Activated B cell treated with CpG ODN at 0.5 μM for 24 hours (primary cell): Measurements from ENCODE around the gene TMEM82. TPM values are rescaled to one million over a fixed set of nuclear protein-coding genes. Genes with fewer than 3 reads are reported as not detected.

ENCODE experiments used
- ATAC-seq: fragments of 200-7000 bp; cut with Tn5 transposase; one replicate; pipeline ENCODE4 v1.10.0; 2021; ENCODE audit warnings: low read depth, mild to moderate bottlenecking, moderate library complexity
- CTCF ChIA-PET: fragments of 350-600 bp; sonication (Branson Sonifier 250); formaldehyde crosslinking; loops from one replicate; lab custom pipeline; 2021; ENCODE audit warnings: antibody characterized with exemption; lab: Charles Lee
- POLR2A ChIA-PET: fragments of 350-600 bp; sonication (Branson Sonifier 250); formaldehyde crosslinking; loops from one replicate; lab custom pipeline; 2021; ENCODE audit warnings: antibody characterized with exemption; lab: Charles Lee
- DNase-seq: peaks from one replicate; pipeline ENCODE4 v3.0.0; 2022
- H3K27ac Mint-ChIP-seq: one replicate; pipeline ENCODE4 v1.8.0; 2020; ENCODE audit warnings: mixed read lengths
- H3K27me3 Mint-ChIP-seq: one replicate; pipeline ENCODE4 v1.8.0; 2021; ENCODE audit warnings: mixed read lengths
- H3K36me3 Mint-ChIP-seq: one replicate; pipeline ENCODE4 v1.8.0; 2021; ENCODE audit warnings: low read depth, mixed read lengths
- H3K4me1 Mint-ChIP-seq: one replicate; pipeline ENCODE4 v1.8.0; 2021; ENCODE audit warnings: mixed read lengths
- H3K4me3 Mint-ChIP-seq: one replicate; pipeline ENCODE4 v1.8.0; 2020; ENCODE audit warnings: mild to moderate bottlenecking, mixed read lengths
- H3K9me3 Mint-ChIP-seq: one replicate; pipeline ENCODE4 v1.8.0; 2020; ENCODE audit warnings: mixed read lengths
- CTCF ChIP-seq: fragments of 200-600 bp; IDR thresholded peaks from one replicate; pipeline ENCODE4 v1.8.0; 2022; ENCODE audit warnings: antibody characterized with exemption, mild to moderate bottlenecking
- intact Hi-C: fragments of 100-400 bp; cut with micrococcal nuclease; formaldehyde crosslinking; loops from one replicate; pipeline ENCODE4 v1.15.1; 2024
- total RNA-seq: library from RNA; stranded (reverse); gene quantifications from 2 replicates; pipeline ENCODE4 v1.2.3, GENCODE V29; 2022

Gene TMEM82
- total RNA-seq, 1 donor from 2014 or later, result not detected

DNA sequence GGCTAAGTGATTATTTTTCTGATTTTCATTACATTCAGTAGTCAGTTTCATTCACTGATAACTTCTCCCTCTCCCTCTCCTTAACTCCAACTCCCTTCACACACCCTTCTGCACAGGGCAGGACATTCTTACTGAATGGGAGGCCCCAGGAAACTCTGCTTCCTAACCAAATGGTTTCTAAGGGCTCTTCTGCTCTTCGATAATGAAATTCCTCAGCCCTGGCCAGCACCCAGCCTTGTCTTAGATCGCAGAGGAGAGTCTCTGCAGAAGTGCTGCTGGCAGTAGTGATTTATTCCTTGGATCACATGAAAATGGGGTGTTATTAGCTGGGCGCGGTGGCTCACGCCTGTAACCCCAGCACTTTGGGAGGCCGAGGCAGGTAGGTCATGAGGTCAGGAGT, 41.8 kb upstream of the TMEM82 start:
- POLR2A ChIA-PET, result no interaction called here
- ATAC-seq, result no peak
- no peak for TF ChIP-seq CTCF
- no peak for DNase-seq
- peak overlapping the region; percentile 66 for H3K27ac Mint-ChIP-seq
- peaks cover 64% of the 10 kb centered on the region for H3K4me1 Mint-ChIP-seq
- CTCF ChIA-PET, result no interaction called here
- no peaks in the 10 kb centered on the region for H3K9me3 Mint-ChIP-seq
- H3K4me3 Mint-ChIP-seq, result no peak overlapping the region
- intact Hi-C loops, result no loop called here
- H3K36me3 Mint-ChIP-seq, result peaks cover 33% of the 10 kb centered on the region
- no peaks in the 10 kb centered on the region for H3K27me3 Mint-ChIP-seq

DNA sequence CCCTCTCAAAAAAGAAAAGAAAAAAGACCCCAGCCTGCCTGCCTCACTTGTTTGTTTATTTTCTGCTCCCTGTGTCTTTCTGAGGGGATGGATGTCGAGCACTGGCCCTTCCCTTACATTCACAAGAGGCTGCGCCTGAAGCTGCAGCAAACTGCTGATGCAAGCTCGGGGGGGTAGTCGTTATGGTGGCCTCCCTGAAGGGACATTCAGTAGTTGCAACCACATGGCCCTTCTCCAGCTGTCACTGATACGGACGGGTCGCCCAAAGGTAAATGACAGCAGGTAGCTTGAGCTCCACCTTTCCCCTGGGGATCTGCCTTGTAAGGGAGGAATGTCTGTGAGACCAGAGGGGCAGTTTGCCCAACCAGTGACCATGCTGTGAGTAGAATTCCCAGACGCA, 40.5 kb upstream of the TMEM82 start:
- Mint-ChIP-seq H3K4me1 (peaks cover 54% of the 10 kb centered on the region), H3K36me3 (peaks cover 38% of the 10 kb centered on the region), H3K4me3 (no peak overlapping the region), H3K27me3 (no peaks in the 10 kb centered on the region), H3K9me3 (no peaks in the 10 kb centered on the region), H3K27ac (no peak overlapping the region)
- no peak for ATAC-seq
- ChIA-PET CTCF (no interaction called here), POLR2A (no interaction called here)
- intact Hi-C loops, result no loop called here
- no peak for DNase-seq
- no peak for TF ChIP-seq CTCF

GRCh38 chr1:15702722-15703550, 39.4 kb upstream of the TMEM82 start:
- Mint-ChIP-seq H3K36me3 (peaks cover 40% of the 10 kb centered on the region), H3K9me3 (no peaks in the 10 kb centered on the region), H3K4me1 (peaks cover 47% of the 10 kb centered on the region), H3K4me3 (no peak overlapping the region), H3K27me3 (no peaks in the 10 kb centered on the region), H3K27ac (no peak overlapping the region)
- POLR2A ChIA-PET, result no interaction called here
- no peak for TF ChIP-seq CTCF
- DNase-seq (no peak), ATAC-seq (no peak)
- CTCF ChIA-PET, result interaction anchor here (0.6 kb wide), 1 partner anchor 167 kb away, joined by 5 read pairs; no protein-coding TSS in a partner anchor
- intact Hi-C loops, result no loop called here

DNA sequence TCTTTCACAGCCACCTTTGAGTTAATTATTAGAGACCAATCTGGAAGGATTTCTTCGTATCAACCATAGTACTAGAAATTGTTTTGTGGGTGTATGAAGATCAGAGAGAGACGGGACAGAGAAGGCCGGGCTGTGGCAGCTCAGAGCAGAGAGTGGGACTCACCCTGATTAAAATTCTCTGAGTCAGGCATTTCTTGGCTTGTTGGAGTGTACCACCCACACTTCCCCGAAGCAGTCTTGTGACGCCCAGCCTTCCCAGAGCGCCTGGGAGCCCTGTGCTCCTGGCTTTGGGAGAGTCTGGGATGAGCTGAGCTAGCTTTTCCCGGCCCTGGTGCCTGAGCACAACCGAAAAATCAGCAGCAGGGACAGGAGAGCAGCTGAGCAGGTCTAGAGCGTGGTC, 38.7 kb upstream of the TMEM82 start:
- Mint-ChIP-seq H3K4me3 (no peak overlapping the region), H3K36me3 (peaks cover 40% of the 10 kb centered on the region), H3K27ac (no peak overlapping the region), H3K27me3 (no peaks in the 10 kb centered on the region), H3K9me3 (no peaks in the 10 kb centered on the region), H3K4me1 (peaks cover 41% of the 10 kb centered on the region)
- ATAC-seq (no peak), DNase-seq (no peak)
- ChIA-PET CTCF (no interaction called here), POLR2A (no interaction called here)
- no peak for TF ChIP-seq CTCF
- intact Hi-C loops, result no loop called here

DNA sequence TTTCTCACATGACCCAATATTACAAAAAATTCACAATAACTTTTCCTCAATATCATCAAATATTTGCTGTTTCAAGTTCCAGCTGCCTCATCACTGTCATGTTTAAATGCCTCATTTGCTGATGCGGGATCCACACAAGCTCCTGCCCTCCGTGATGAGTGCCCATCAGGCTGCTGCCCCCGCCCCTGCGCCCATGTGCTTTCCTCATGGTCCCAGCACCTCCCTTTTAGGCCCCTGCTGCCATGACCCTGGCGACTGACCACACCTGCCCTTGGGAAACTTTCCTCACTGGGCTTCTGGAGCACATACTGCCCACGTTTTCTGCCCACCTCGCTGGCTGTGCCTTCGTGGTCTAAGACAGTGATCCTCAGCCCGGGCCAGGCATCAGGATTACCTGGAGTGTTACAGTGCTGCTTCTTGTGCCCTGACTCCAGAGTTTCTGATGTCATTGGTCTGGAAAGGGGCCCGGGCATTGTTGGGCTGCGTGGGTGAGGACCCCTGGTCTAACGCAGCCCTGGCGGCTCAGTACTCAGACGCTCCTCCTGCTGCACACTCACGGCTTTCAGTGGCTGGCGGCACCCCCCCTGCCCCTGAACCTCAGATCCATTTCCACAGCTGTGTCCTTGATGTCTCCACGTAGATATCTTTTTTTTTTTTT, 37.6 kb upstream of the TMEM82 start:
- Mint-ChIP-seq H3K27ac (no peak overlapping the region), H3K9me3 (no peaks in the 10 kb centered on the region), H3K4me1 (peaks cover 40% of the 10 kb centered on the region), H3K4me3 (no peak overlapping the region), H3K27me3 (no peaks in the 10 kb centered on the region), H3K36me3 (peaks cover 42% of the 10 kb centered on the region)
- no peak for DNase-seq
- POLR2A ChIA-PET, result interaction anchor here (0.6 kb wide), 1 partner anchor 86 kb away, joined by 3 read pairs; no protein-coding TSS in a partner anchor
- intact Hi-C loops, result no loop called here
- TF ChIP-seq CTCF, result no peak
- no peak for ATAC-seq
- CTCF ChIA-PET, result interaction anchor here (0.6 kb wide), 1 partner anchor 37 kb away, joined by 3 read pairs; no protein-coding TSS in a partner anchor
